Activated T-cell treated with anti-CD3 and anti-CD28 coated beads, Interleukin-2, amount 50 U/mL, for 72 hours (primary cell): ENCODE results near the gene TLK1. TPM values are rescaled to one million over a fixed set of nuclear protein-coding genes. Genes with fewer than 3 reads are reported as not detected.
"Not testable (repeated sequence)": the region's sequence is repeated elsewhere in the genome, so short reads cannot be mapped to it uniquely, and the experiment has no call there.

Experiments used
- ATAC-seq, 2 donors: fragments of 150-1000 bp; cut with Tn5 transposase; replicated peaks in 1 of 2; 2 replicates each; pipeline ENCODE4 v1.10.0; 2021; ENCODE audit warnings: moderate library complexity in 2 of 2, mild to moderate bottlenecking in 1 of 2
- DNase-seq, 2 donors: peaks; one replicate each; pipeline ENCODE4 v3.0.0; 2021 to 2022; ENCODE audit warnings: mixed read lengths in 1 of 2
- H3K27ac Mint-ChIP-seq: one replicate; pipeline ENCODE4 v1.8.0; 2022; ENCODE audit warnings: mild to moderate bottlenecking, moderate library complexity, mixed read lengths
- H3K27me3 Mint-ChIP-seq: one replicate; pipeline ENCODE4 v1.8.0; 2022; ENCODE audit warnings: low read depth, mixed read lengths
- H3K36me3 Mint-ChIP-seq, 2 donors: one replicate each; pipeline ENCODE4 v1.8.0; 2022; ENCODE audit warnings: mixed read lengths in 2 of 2, mild to moderate bottlenecking in 1 of 2; ENCODE audit not compliant: insufficient read depth in 2 of 2
- H3K4me1 Mint-ChIP-seq: one replicate; pipeline ENCODE4 v1.8.0; 2022; ENCODE audit warnings: low read depth, mixed read lengths
- H3K4me3 Mint-ChIP-seq, 2 donors: one replicate each; pipeline ENCODE4 v1.8.0; 2022; ENCODE audit warnings: mild to moderate bottlenecking in 2 of 2, mixed read lengths in 2 of 2, moderate library complexity in 2 of 2
- H3K9me3 Mint-ChIP-seq, 2 donors: one replicate each; pipeline ENCODE4 v1.8.0; 2022; ENCODE audit warnings: mixed read lengths in 2 of 2
- total RNA-seq, 2 donors: library from RNA; stranded (reverse); gene quantifications; one replicate each; pipeline ENCODE4 v1.2.3, GENCODE V29; 2022

Gene TLK1
- total RNA-seq, 2 donors from 2014 or later: 96.0 to 102 TPM

DNA sequence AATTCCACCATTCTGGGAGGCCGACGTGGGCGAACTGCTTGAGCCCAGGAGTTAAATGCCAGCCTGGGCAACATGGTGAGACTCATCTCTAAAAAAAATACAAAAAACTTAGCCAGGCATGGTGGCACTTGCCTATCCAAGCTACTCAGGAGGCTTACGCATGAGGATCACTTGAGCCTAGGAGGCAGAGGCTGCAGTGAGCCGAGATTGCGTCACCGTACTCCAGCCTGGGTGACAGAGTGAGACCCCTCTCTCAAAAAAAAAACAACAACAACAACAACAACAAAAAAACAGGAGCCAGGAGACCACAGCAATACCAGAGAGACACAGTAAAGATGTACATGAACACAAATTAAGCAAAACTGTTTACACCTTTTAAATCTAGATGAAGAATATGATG lies 52.9 kb downstream of the TLK1 start:
- Mint-ChIP-seq H3K36me3 (peaks cover 7 to 28% of the 10 kb centered on the region in 2 donors), H3K27ac (no peak overlapping the region), H3K27me3 (no peaks in the 10 kb centered on the region), H3K4me3 (no peak overlapping the region), H3K4me1 (peaks cover 51% of the 10 kb centered on the region), H3K9me3 (peaks cover 0 to 4% of the 10 kb centered on the region in 2 donors)
- ATAC-seq (no peak), DNase-seq (no peak)

DNA sequence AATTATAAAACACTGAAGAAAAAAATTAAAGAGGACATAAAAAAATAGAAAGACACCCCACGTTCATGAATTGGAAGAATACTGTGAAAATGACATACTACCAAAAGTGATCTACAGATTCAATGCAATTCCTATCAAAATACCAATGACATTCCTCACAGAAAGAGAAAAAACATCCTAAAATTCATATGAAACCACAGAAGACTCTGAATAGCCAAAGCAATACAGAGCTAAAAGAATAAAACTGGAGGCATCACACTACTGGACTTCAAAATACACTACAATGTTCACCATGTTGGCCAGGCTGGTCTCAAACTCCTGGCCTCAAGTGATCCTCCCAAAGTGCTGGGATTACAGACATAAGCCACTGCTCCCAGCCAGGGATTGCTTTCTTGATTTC lies 56.3 kb downstream of the TLK1 start:
- peaks cover 16 to 40% of the 10 kb centered on the region in 2 donors for H3K36me3 Mint-ChIP-seq
- H3K27ac Mint-ChIP-seq: no peak overlapping the region
- DNase-seq (no peak), ATAC-seq (no peak)
- no peak overlapping the region for H3K4me3 Mint-ChIP-seq
- peaks cover 56% of the 10 kb centered on the region for H3K4me1 Mint-ChIP-seq
- H3K9me3 Mint-ChIP-seq: peaks cover under 1 to 6% of the 10 kb centered on the region in 2 donors
- H3K27me3 Mint-ChIP-seq: no peaks in the 10 kb centered on the region

DNA sequence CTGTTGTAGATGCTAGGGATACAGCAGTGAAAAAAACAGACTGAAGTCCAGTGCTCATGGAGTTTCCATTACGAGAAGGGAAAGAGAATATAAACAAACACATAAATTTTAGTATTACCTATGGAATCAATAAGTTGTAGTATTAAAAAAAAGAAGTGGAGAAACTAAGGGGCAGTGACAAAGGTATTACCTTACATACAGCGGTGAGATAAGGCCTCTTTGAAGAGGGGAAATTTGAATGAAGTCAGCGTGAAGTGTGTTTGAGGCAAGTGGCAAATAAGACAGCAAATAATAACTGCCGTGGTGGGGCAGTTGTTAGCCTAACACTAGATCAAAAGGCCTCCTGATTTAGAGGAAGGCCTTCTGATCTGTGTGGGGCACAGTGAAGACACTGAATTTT lies 57.9 kb downstream of the TLK1 start:
- DNase-seq (no peak), ATAC-seq (no peak)
- Mint-ChIP-seq H3K27ac (no peak overlapping the region), H3K4me1 (peaks cover 52% of the 10 kb centered on the region), H3K36me3 (peaks cover 20 to 52% of the 10 kb centered on the region in 2 donors), H3K27me3 (no peaks in the 10 kb centered on the region), H3K4me3 (peak overlapping the region in 1 of 2 donors; percentile 1), H3K9me3 (peaks cover 2 to 15% of the 10 kb centered on the region in 2 donors)

DNA sequence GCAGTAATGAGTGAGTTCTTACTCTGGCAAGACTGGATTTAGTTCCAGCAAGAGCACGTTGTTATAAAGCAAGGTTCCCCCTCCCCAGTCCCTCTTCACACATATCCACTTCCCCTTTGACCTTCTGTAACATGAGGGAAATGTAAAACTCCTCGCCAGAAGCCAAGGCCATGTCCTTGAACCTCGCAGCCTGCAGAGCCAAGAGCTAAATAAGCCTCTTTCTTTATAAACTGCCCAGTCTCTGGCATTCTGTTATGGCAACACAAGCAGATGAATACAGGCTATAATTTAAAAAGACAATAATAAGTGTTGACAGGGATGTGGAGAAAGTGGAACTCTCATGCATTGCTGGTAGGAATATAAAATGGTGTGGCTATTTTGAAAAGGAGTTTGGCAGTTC lies 60.3 kb downstream of the TLK1 start:
- Mint-ChIP-seq H3K27me3 (no peaks in the 10 kb centered on the region), H3K4me1 (peaks cover 42% of the 10 kb centered on the region), H3K4me3 (no peak overlapping the region), H3K9me3 (peaks cover 2 to 20% of the 10 kb centered on the region in 2 donors), H3K36me3 (peaks cover 22 to 52% of the 10 kb centered on the region in 2 donors), H3K27ac (peak overlapping the region; percentile 29)
- ATAC-seq (no peak), DNase-seq (no peak)

DNA sequence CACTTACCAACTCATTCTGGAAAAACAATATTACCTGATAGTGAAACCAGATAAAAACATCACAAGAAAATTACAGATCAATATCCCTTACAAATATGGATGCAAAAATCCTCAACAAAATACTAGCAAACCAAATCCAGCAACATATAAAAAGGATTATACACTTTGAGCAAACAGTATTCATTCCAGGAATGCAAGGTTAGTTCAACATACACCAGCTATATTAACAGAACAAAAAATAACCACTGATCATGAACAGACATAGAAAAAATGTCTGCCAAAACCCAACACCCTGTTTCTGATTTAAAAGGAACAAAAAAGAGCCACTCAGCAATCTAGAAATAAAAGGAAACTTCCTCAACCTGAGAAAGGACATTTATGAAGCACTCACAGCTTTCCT lies 62.1 kb downstream of the TLK1 start:
- H3K27ac Mint-ChIP-seq: no peak overlapping the region
- ATAC-seq: no peak
- peaks cover 46% of the 10 kb centered on the region for H3K4me1 Mint-ChIP-seq
- H3K9me3 Mint-ChIP-seq: peaks cover 2 to 16% of the 10 kb centered on the region in 2 donors
- DNase-seq: no peak
- no peaks in the 10 kb centered on the region for H3K27me3 Mint-ChIP-seq
- H3K36me3 Mint-ChIP-seq: peaks cover 20 to 49% of the 10 kb centered on the region in 2 donors
- no peak overlapping the region for H3K4me3 Mint-ChIP-seq

DNA sequence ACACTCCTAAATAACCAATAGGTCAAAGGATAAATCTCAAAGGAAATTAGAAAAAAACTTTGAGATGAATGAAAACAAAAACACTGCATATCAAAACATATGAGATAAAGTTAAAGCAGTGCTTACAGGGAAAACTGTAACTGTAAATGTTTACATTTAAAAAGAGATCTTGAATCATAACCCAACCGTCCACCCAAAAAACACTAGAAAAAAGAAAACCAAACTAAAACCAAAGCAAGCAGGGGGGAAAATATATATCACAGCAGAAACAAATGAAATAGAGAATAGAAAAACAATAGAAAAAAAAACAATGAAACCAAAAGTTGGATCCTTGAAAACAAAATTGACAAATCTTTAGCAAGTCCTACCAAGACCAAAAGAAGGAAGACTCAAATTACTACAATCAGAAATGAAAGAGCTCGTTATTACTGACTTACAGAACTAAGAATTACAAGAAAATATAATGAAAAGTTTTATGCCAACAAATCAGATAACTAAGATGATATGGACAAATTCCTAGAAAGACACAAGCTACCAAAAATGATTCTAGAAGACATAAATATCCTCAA lies 65.6 kb downstream of the TLK1 start:
- H3K9me3 Mint-ChIP-seq: peaks cover 2 to 14% of the 10 kb centered on the region in 2 donors
- ATAC-seq (peak; percentile 43 to 62), DNase-seq (no peak)
- peaks cover 15 to 37% of the 10 kb centered on the region in 2 donors for H3K36me3 Mint-ChIP-seq
- H3K4me1 Mint-ChIP-seq: peaks cover 32% of the 10 kb centered on the region
- peak overlapping the region; percentile 0 to 60 for H3K4me3 Mint-ChIP-seq
- H3K27me3 Mint-ChIP-seq: no peaks in the 10 kb centered on the region
- peak overlapping the region; percentile 64 for H3K27ac Mint-ChIP-seq

DNA sequence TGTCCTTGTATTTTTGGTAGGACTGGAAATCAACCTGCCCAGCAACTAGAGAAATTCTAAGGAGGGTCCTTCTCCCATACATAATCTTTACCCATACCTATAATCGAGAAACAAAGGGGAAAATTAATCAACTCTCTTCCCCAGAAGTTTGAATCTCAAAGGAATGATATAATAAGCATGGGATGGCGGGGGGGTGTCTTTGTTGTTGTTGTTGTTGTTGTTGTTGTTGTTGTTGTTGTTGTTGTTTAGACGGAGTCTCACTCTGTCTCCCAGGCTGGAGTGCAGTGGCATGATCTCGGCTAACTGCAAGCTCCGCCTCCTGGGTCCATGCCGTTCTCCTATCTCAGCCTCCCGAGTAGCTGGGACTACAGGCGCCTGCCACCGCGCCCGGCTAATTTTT lies 69.2 kb downstream of the TLK1 start:
- H3K4me1 Mint-ChIP-seq: peaks cover 56% of the 10 kb centered on the region
- not testable (repeated sequence) for H3K27me3 Mint-ChIP-seq, H3K36me3 Mint-ChIP-seq, H3K4me3 Mint-ChIP-seq, DNase-seq, ATAC-seq, H3K9me3 Mint-ChIP-seq, H3K27ac Mint-ChIP-seq

DNA sequence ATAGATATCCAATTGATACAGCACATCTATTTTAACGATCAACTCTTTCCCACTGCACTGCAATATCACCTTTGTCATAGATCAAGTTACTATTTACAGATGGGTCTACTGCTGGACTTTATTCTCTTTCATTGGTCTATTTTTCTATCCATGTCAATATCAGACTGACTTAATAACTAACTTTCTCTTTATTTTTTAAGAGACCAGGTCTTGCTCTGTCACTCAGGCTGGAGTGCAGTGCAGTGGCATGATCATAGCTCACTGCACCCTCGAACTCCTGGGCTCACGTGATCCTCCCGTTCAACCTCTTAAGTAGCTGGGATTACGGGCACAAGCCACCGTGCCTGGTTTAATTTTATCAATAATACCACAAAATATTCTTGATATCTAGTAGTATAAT lies 71.2 kb downstream of the TLK1 start:
- DNase-seq: no peak
- no peak for ATAC-seq
- Mint-ChIP-seq H3K9me3 (no peaks in the 10 kb centered on the region), H3K27ac (peak overlapping the region; percentile 54), H3K27me3 (no peaks in the 10 kb centered on the region), H3K36me3 (peaks cover 2 to 4% of the 10 kb centered on the region in 2 donors), H3K4me3 (no peak overlapping the region), H3K4me1 (peaks cover 59% of the 10 kb centered on the region)

DNA sequence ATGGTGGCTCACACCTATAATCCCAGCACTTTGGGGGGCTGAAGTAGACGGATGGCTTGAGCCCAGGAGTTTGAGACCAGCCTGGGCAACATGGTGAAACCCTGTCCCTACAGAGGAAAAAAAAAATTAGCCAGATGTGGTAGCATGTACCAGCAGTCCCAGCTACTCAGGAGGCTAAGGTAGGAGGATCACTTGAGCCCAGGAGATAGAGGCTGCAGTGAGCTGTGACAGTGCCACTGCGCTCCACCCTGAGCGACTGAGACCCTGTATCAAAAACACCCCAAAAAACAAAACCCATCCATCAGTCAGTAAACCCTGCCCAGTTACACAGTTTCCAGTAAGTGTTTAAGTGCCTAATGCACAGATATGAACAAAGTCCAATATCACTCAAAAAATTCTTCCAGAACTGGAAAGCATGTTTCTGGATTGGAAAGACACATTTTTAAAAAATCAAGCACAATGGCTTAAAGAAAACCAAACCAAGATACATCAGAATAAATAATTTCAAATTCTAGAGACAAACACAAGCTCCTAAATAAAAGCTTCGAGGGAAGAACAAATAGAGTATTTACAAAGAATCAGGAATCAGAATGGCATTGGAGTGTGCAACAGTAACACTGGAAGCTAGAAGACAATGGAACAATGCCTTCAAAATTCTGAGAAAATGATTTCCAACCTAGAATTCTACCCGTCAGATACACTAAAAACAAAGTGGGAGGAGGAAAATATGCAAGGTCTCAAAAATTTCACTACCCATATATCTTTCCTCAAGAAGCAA lies 72.4 kb downstream of the TLK1 start:
- no peak overlapping the region for H3K4me3 Mint-ChIP-seq
- peaks cover 2 to 4% of the 10 kb centered on the region in 2 donors for H3K36me3 Mint-ChIP-seq
- no peak overlapping the region for H3K27ac Mint-ChIP-seq
- DNase-seq (no peak), ATAC-seq (no peak)
- no peaks in the 10 kb centered on the region for H3K27me3 Mint-ChIP-seq
- H3K9me3 Mint-ChIP-seq: no peaks in the 10 kb centered on the region
- peaks cover 59% of the 10 kb centered on the region for H3K4me1 Mint-ChIP-seq

DNA sequence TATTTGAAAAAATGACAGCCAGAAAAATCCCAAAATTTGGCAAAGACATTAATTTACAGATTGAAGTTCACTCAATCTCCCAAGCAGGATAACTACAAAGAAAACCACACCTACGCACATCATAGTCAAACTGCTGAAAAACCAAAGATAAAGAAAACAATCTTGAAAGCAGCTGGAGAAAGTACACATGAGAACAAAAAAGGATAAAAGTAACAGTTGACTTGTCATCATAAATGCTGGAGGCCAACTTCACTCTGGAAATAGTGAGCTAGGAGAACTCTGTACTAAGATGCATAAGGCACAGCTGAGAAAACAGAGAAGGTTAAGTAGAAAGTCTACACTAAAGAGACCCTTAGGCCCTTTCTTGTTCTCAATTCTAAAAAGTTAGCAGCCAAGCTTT lies 73.1 kb downstream of the TLK1 start:
- ATAC-seq (peak in 1 of 2 donors; percentile 18), DNase-seq (no peak)
- Mint-ChIP-seq H3K27ac (peak overlapping the region; percentile 97), H3K27me3 (no peaks in the 10 kb centered on the region), H3K9me3 (no peaks in the 10 kb centered on the region), H3K36me3 (peaks cover 2 to 4% of the 10 kb centered on the region in 2 donors), H3K4me3 (peak overlapping the region; percentile 53 to 95), H3K4me1 (peaks cover 58% of the 10 kb centered on the region)

DNA sequence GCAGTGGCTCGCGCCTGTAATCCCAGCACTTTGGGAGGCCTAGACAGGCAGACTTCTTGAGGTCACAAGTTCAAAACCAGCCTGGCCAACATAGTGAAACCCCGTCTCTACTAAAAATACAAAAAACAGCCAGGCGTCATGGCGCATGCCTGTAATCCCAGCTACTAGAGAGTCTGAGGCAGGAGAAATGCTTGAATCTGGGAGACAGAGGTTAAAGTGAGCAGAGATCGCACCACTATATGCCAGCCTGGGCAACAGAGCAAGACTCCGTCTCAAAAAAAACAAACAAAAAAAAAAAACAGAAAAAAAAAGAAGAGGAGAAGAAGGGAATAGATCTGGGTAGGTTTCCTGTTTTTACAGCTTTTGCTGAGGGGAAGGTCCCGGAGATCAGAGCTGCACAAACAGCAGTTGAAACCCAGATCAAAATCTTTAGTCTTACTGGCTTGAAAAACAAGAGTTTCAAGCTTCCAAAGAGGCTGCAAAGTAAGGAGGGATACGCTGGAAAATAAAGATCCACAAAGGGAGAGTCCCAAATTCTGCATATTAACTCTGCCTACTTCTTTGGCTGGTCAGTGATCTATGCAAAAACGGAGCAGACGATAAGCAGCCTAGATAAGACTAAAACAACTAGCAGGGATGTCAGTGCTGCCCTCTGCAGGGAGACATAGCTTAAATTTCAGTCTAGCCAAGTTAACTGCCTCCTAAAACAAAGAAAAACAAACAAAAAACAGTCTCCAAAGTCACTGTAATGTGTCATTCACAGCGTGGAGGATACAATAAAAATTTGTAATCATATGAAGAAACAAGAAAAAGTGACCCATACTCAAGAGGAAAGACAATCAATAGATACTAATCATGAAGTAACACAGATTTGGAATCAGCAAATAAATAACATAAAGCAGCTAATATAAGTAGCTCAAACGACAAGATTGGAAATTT lies 74.1 kb downstream of the TLK1 start:
- ATAC-seq (peak; percentile 72 to 81), DNase-seq (peak; percentile 37 to 55)
- H3K4me1 Mint-ChIP-seq: peaks cover 67% of the 10 kb centered on the region
- H3K9me3 Mint-ChIP-seq: no peaks in the 10 kb centered on the region
- no peaks in the 10 kb centered on the region for H3K27me3 Mint-ChIP-seq
- peak overlapping the region; percentile 97 for H3K27ac Mint-ChIP-seq
- no peaks in the 10 kb centered on the region for H3K36me3 Mint-ChIP-seq
- peak overlapping the region; percentile 73 to 95 for H3K4me3 Mint-ChIP-seq

DNA sequence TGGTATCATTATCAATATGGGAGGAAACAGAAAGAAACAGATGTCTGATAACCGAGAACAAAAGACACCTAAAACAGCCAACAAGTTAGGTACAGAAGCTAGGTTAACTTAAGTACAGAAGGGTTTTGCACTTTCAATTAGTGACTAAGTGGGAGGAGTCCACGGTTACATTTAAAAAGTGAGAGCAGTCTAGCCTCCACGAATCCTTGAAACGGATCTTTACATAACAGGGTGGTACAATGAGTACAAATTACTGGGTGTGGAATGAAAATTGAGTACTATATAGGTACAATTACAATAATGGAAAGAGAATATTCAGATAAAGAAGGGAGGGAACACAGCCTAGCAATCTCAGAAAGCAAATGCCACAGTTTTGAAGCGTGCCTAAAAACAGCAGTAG lies 76.6 kb downstream of the TLK1 start:
- Mint-ChIP-seq H3K36me3 (peaks cover 1% of the 10 kb centered on the region in 2 donors), H3K4me3 (peak overlapping the region; percentile 72 to 92), H3K27me3 (no peaks in the 10 kb centered on the region), H3K9me3 (no peaks in the 10 kb centered on the region), H3K27ac (peak overlapping the region; percentile 75), H3K4me1 (peaks cover 77% of the 10 kb centered on the region)
- DNase-seq: peak in 1 of 2 donors; percentile 11
- peak; percentile 72 to 82 for ATAC-seq

DNA sequence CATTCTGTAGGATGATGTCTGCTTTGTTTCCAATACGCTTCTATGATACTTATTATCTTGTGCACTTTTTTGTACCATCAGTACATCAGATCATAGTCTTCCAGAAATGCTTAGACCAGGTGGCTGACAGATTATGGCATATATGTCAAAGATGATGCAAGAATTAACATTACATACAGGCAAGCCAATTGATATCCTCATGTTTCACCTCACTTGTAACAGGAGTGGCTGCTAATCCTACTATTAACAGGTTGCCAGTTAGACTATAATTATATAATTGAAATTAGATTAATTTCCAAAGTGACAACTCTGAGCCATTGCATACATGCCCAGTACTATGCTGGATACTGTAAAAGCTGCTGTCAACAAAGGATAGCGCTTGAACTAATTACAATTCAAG lies 77.2 kb downstream of the TLK1 start:
- Mint-ChIP-seq H3K27ac (peak overlapping the region; percentile 75), H3K27me3 (no peaks in the 10 kb centered on the region), H3K4me1 (peaks cover 72% of the 10 kb centered on the region), H3K36me3 (peaks cover 3 to 6% of the 10 kb centered on the region in 2 donors), H3K4me3 (peak overlapping the region; percentile 72 to 92), H3K9me3 (no peaks in the 10 kb centered on the region)
- ATAC-seq: no peak
- DNase-seq: no peak
